Adrenal gland (tissue), 12 donors: ENCODE data around the gene ALLC. TPM values are rescaled to one million over a fixed set of nuclear protein-coding genes. Genes with fewer than 3 reads are reported as not detected.

Experiments
- DNase-seq, 7 donors: peaks; one replicate each; pipeline ENCODE4 v3.0.0-alpha.2; 2019 to 2020
- H3K27ac ChIP-seq, 5 donors: fragments of 200-600 bp; sonication (generic) in 4 of 5; 1 replicate in 3 of 5; 2 replicates in 2 of 5; pipeline versions ENCODE4 v1.5.1 to v1.8.0; 2016 to 2020; ENCODE audit warnings: mild to moderate bottlenecking in 1 of 5
- H3K27me3 ChIP-seq: fragments of 200-600 bp; 2 replicates; pipeline ENCODE4 v1.8.0; 2021
- H3K36me3 ChIP-seq, 2 donors: fragments of 200-600 bp; replicated peaks in 1 of 2; 1 replicate in 1 of 2; 2 replicates in 1 of 2; pipeline versions ENCODE4 v1.5.1 to v1.8.0; 2018 to 2022
- H3K4me1 ChIP-seq, 2 donors: fragments of 200-600 bp; replicated peaks in 1 of 2; 1 replicate in 1 of 2; 2 replicates in 1 of 2; pipeline versions ENCODE4 v1.5.1 to v1.8.0; 2018 to 2021
- H3K4me3 ChIP-seq, 4 donors: fragments of 200-600 bp; sonication (generic) in 3 of 4; one replicate each; pipeline ENCODE4 v1.5.1; 2016 to 2018
- H3K9me3 ChIP-seq, 3 donors: fragments of 200-600 bp; sonication (generic) in 1 of 3; replicated peaks in 1 of 3; 1 replicate in 2 of 3; 2 replicates in 1 of 3; pipeline versions ENCODE4 v1.5.1 to v1.8.0; 2016 to 2021
- POLR2A ChIP-seq, 2 donors: fragments of 450-650 bp; IDR thresholded peaks; one replicate each; pipeline ENCODE4 v1.6.1; 2017; ENCODE audit warnings: antibody characterized with exemption in 2 of 2, mild to moderate bottlenecking in 2 of 2, moderate library complexity in 1 of 2
- WGBS, 4 donors: extraction: QIAGEN DNeasy Blood & Tissue Kit in 2 of 4; methylation state at CpG; one replicate each; pipeline versions ENCODE4 v1.1.5 to v1.1.7; 2013 to 2017; 5-methylcytosine and 5-hydroxymethylcytosine counted together
- intact Hi-C, 2 donors: fragments of 100-400 bp; cut with DNase I; formaldehyde crosslinking; loops; one replicate each; pipeline versions ENCODE4 v1.14.1 to v1.15.0; 2022 to 2023
- polyA plus RNA-seq, 3 donors: library from polyadenylated mRNA; stranded (reverse); fragments of 200-250 nt in 2 of 3; fragments of 350-450 nt in 1 of 3; fragmentation: Illumina TruSeq in 1 of 3; extraction: RNeasy Lipid Tissue Mini Kit (QIAGEN cat#74804) in 1 of 3; gene quantifications; one replicate each; pipeline ENCODE4 v1.2.3, GENCODE V29; 2013 to 2014
- total RNA-seq, 9 donors: library from RNA; depleted of rRNA in 4 of 9; stranded (reverse); fragments of >200 nt in 4 of 9; fragments of 120-200 nt in 1 of 9; fragmentation: NEBNext Ultra II Directional in 1 of 9; extraction: Animal tissue kit (Norgen Biotek cat#: 25700) in 1 of 9; gene quantifications; one replicate each; pipeline versions ENCODE4 v1.1.0 to v1.2.4, GENCODE V29; 2013 to 2023
- TF ChIP-seq, protein P1 (sequence below), 6 experiments: fragments of 450-650 bp in 4 of 6; fragments of 200-600 bp in 2 of 6; sonication (generic) in 1 of 6; IDR thresholded peaks; 1 replicate in 5 of 6; 2 replicates in 1 of 6; pipeline versions ENCODE4 v1.5.1 to v1.8.0; 2016 to 2021; ENCODE audit warnings: antibody characterized with exemption in 6 of 6, mild to moderate bottlenecking in 2 of 6, moderate library complexity in 1 of 6
- donor health status: healthy with polysubstance abuse.
- donor health status: Bipolar disorder and iron deficiency.
- donor health status: DM: yes; HTN: yes; CAD: no.
- donor health status: DM: no; HTN: no; CAD: no.
- donor health status: DM: no; HTN: no; CAD: no.
- donor health status: DM: yes; HTN: yes; CAD: no.

ALLC gene
- total and polyA plus RNA-seq, 12 donors: 0.07 to 7.9 (median 0.72) TPM; not detected in 5

DNA sequence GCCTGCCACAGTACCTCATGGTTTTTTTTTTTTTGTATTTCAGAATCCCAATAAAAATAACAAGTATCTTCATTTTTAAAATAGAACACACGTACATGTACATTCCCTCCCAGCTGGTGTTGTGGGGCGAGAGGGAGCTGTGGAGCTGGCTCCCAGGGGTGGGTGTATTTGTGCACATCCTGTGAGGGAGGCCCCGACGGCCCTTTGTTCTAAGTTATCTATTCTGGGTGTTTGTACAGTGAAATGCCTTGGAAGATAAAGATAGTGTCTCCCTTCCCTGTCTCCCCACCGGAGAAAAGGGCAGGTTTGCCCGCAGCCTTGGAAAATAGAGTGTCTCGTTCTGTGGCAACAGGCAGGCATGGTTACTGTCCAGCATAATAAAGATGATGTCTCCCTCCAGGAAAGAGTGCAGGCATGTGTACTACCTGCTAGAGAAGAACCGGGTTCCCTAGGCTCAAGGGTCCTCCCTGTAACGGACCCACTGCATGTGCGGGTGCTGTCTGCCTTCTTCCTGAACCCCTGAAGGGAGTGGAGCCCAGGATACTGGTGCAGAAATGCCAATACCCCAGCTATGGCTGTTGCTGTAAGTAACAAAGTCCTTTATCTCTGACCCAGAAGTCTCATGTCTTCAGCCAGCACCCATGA, 12.1 kb upstream of the ALLC start:
- peak in 1 of 7 donors; percentile 10 for DNase-seq
- Histone ChIP-seq H3K9me3 (no peaks in the 10 kb centered on the region), H3K27me3 (no peaks in the 10 kb centered on the region), H3K36me3 (no peaks in the 10 kb centered on the region), H3K27ac (no peak overlapping the region), H3K4me1 (peaks cover 0 to 5% of the 10 kb centered on the region in 2 donors), H3K4me3 (no peak overlapping the region)
- WGBS, 4 donors: 74 to 79% (median 76%) methylated on average over 8 to 10 of the region's 10 CpGs
- TF ChIP-seq, protein P1, sequence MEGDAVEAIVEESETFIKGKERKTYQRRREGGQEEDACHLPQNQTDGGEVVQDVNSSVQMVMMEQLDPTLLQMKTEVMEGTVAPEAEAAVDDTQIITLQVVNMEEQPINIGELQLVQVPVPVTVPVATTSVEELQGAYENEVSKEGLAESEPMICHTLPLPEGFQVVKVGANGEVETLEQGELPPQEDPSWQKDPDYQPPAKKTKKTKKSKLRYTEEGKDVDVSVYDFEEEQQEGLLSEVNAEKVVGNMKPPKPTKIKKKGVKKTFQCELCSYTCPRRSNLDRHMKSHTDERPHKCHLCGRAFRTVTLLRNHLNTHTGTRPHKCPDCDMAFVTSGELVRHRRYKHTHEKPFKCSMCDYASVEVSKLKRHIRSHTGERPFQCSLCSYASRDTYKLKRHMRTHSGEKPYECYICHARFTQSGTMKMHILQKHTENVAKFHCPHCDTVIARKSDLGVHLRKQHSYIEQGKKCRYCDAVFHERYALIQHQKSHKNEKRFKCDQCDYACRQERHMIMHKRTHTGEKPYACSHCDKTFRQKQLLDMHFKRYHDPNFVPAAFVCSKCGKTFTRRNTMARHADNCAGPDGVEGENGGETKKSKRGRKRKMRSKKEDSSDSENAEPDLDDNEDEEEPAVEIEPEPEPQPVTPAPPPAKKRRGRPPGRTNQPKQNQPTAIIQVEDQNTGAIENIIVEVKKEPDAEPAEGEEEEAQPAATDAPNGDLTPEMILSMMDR (IDR thresholded peaks at IDR 0.05): no peak
- no peak for TF ChIP-seq POLR2A (IDR thresholded peaks at IDR 0.05)
- intact Hi-C loops: loop anchor here (10.0 kb wide), 2 partner anchors 201 to 231 kb away; no protein-coding TSS in a partner anchor

DNA sequence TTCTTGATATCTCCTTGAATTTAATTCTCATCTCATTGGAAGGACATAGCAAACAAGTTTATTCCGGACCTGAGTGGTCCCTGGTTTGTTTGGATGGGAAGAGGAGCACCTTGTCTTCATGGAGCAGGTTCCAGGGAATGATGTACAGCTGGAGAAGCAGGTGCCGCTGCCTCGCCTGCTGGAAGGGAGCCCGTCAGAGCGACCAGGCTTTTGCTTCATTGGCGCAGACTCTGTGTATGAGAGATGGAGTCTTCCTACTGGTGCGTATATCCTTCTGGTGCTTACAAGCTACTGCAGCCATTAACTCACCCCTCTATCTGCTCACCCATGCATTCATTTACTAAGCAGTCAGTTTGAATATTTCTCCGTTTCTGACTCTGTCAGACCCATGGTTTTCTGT, 11.6 kb upstream of the ALLC start:
- H3K4me3 ChIP-seq: no peak overlapping the region
- TF ChIP-seq POLR2A (IDR thresholded peaks at IDR 0.05): no peak
- TF ChIP-seq, protein P1 (IDR thresholded peaks at IDR 0.05): no peak
- H3K27ac ChIP-seq: no peak overlapping the region
- H3K36me3 ChIP-seq: no peaks in the 10 kb centered on the region
- H3K9me3 ChIP-seq: no peaks in the 10 kb centered on the region
- no peaks in the 10 kb centered on the region for H3K27me3 ChIP-seq
- DNase-seq: no peak
- WGBS, 4 donors: 81 to 95% (median 91%) methylated on average over 8 of the region's 8 CpGs
- H3K4me1 ChIP-seq: peaks cover 0 to 7% of the 10 kb centered on the region in 2 donors
- intact Hi-C loops: loop anchor here (10.0 kb wide), 2 partner anchors 202 to 232 kb away; no protein-coding TSS in a partner anchor

DNA sequence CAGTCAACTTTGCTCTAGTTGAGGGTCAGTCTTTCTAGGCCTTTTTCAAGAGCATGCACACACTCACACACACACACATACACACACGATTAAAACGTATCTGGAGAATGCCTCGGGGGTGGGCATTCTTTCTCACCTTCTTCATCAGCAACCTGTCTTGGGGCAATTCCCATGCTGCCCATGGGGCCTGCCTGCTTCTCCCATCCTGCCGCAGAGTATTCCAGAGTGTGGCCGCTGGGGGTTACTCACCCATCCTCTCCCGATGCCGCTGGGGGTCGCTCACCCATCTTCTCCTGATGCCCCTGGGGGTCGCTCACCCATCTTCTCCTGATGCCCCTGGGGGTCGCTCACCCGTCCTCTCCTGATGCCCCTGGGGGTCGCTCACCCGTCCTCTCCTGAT, 10.8 kb upstream of the ALLC start:
- Histone ChIP-seq H3K4me1 (peaks cover 0 to 15% of the 10 kb centered on the region in 2 donors), H3K4me3 (no peak overlapping the region), H3K9me3 (no peaks in the 10 kb centered on the region), H3K27ac (no peak overlapping the region), H3K36me3 (no peaks in the 10 kb centered on the region), H3K27me3 (no peaks in the 10 kb centered on the region)
- WGBS, 4 donors: 67 to 80% (median 75%) methylated on average over 13 of the region's 13 CpGs
- peak in 1 of 7 donors; percentile 3 for DNase-seq
- intact Hi-C loops: loop anchor here (10.0 kb wide), 2 partner anchors 202 to 232 kb away; no protein-coding TSS in a partner anchor
- TF ChIP-seq, protein P1 (IDR thresholded peaks at IDR 0.05): no peak
- no peak for TF ChIP-seq POLR2A (IDR thresholded peaks at IDR 0.05)

DNA sequence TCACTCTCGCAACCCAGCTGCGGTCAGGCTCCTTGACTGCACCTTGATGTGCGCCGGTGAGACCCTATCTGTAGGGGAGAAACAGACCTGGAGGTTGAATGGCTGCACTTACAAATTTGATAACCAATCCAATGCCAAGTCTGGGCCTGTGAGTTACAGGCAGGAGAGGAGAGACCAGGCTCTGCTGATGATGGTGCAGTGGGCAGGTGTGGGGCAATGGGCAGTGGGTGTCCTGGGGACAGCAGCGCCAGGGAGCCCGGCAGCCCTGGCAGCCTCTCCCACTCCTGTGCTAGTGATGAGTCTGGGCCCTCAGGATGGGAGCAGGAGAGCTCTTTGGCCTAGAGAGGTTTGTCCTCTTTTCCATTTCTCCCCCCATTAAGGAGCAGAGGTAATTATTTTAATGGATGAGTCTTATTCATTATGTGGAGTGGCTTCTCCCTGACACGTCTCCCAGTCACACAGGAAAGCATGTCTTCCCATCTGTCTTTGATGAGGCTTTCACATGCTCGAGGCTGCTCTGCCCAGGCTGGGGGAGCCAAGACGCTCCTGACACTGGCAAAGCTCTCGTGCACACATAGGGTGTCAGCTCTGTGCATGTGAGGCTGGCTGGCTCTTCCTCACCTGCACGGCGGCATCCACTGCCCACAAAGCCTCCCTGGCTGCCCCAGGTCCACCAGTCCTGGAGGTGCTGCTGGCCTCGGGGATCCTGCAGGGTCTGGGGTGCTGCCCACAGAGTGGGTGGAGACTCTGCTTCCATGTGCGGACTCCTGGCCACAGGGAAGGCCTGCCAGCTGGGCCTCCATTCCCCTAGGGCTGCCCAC, 10.0 kb upstream of the ALLC start:
- DNase-seq: no peak
- intact Hi-C loops: loop anchor here (10.0 kb wide), 2 partner anchors 203 to 233 kb away; no protein-coding TSS in a partner anchor
- H3K9me3 ChIP-seq: no peaks in the 10 kb centered on the region
- no peak for TF ChIP-seq POLR2A (IDR thresholded peaks at IDR 0.05)
- TF ChIP-seq, protein P1 (IDR thresholded peaks at IDR 0.05): no peak
- 88 to 95% (median 90%) methylated on average over 13 to 14 of the region's 14 CpGs for WGBS, 4 donors
- no peaks in the 10 kb centered on the region for H3K36me3 ChIP-seq
- H3K27ac ChIP-seq: no peak overlapping the region
- peaks cover 0 to 15% of the 10 kb centered on the region in 2 donors for H3K4me1 ChIP-seq
- no peak overlapping the region for H3K4me3 ChIP-seq
- H3K27me3 ChIP-seq: no peaks in the 10 kb centered on the region
